Measurements from ENCODE around the gene FHIT.

FHIT gene

GRCh38 chr3:59850417-59850816 is 1400.8 kb downstream of the FHIT start:
- no peaks in the 10 kb centered on the region for H3K27me3 ChIP-seq (ENCODE audit: insufficient read depth, low read length, poor library complexity)
- peaks cover 2% of the 10 kb centered on the region for H3K4me1 ChIP-seq (ENCODE audit: control insufficient read depth, low read depth, low read length)
- no peak overlapping the region for H3K4me2 ChIP-seq (ENCODE audit: low read length)
- H3K9ac ChIP-seq (ENCODE audit: low read length) = no peak overlapping the region
- H2BK15ac ChIP-seq (replicated peaks; ENCODE audit: low read depth) = no peak overlapping the region
- H2AK5ac ChIP-seq (ENCODE audit: low read length) = no peak overlapping the region
- H3K27ac ChIP-seq (ENCODE audit: low read depth, low read length) = no peak overlapping the region
- H3K79me1 ChIP-seq (ENCODE audit: low read length) = no peaks in the 10 kb centered on the region
- no peak overlapping the region for H3K4me3 ChIP-seq (ENCODE audit: low read length)
- no peaks in the 10 kb centered on the region for H3K79me2 ChIP-seq (ENCODE audit: control insufficient read depth, insufficient read depth, low read length)
- no peak overlapping the region for H4K8ac ChIP-seq (ENCODE audit: low read depth, low read length)
- no peak overlapping the region for H2BK120ac ChIP-seq (ENCODE audit: low read depth, low read length)
- H4K5ac ChIP-seq (ENCODE audit: low read length) = no peak overlapping the region
- no peak overlapping the region for H3K18ac ChIP-seq (ENCODE audit: low read length)
- no peak overlapping the region for H2BK5ac ChIP-seq (ENCODE audit: low read length)
- no CpG with 5 or more reads among the region's 2 CpGs for WGBS (ENCODE audit: extremely low coverage, insufficient coverage, low lambda C conversion rate)
- no peak overlapping the region for H3K56ac ChIP-seq (ENCODE audit: low read length)
- no peak for DNase-seq
- H3K4ac ChIP-seq (ENCODE audit: low read depth, low read length) = no peak overlapping the region
- no peaks in the 10 kb centered on the region for H3K36me3 ChIP-seq (ENCODE audit: control insufficient read depth, insufficient read depth, low read length)
- no peak overlapping the region for H3K23ac ChIP-seq (ENCODE audit: low read length)

- no CpG with 5 or more reads among the region's 1 CpG for WGBS (ENCODE audit: extremely low coverage, insufficient coverage, low lambda C conversion rate)
Measured at GRCh38 chr3:59845386-59845785, 1405.9 kb downstream of the FHIT start.

GRCh38 chr3:59843821-59844220 is 1407.4 kb downstream of the FHIT start:
- Histone ChIP-seq H3K18ac (ENCODE audit: low read length) (no peak overlapping the region), H2BK15ac (replicated peaks; ENCODE audit: low read depth) (no peak overlapping the region), H2BK120ac (ENCODE audit: low read depth, low read length) (no peak overlapping the region), H3K9ac (ENCODE audit: low read length) (no peak overlapping the region), H3K79me1 (ENCODE audit: low read length) (no peaks in the 10 kb centered on the region), H3K36me3 (ENCODE audit: control insufficient read depth, insufficient read depth, low read length) (no peaks in the 10 kb centered on the region), H3K4me1 (ENCODE audit: control insufficient read depth, low read depth, low read length) (no peaks in the 10 kb centered on the region), H3K4ac (ENCODE audit: low read depth, low read length) (no peak overlapping the region), H3K56ac (ENCODE audit: low read length) (no peak overlapping the region), H3K79me2 (ENCODE audit: control insufficient read depth, insufficient read depth, low read length) (no peaks in the 10 kb centered on the region), H4K8ac (ENCODE audit: low read depth, low read length) (no peak overlapping the region), H3K4me2 (ENCODE audit: low read length) (no peak overlapping the region), H3K27me3 (ENCODE audit: insufficient read depth, low read length, poor library complexity) (no peaks in the 10 kb centered on the region), H2AK5ac (ENCODE audit: low read length) (no peak overlapping the region), H3K27ac (ENCODE audit: low read depth, low read length) (no peak overlapping the region), H2BK5ac (ENCODE audit: low read length) (no peak overlapping the region), H4K5ac (ENCODE audit: low read length) (no peak overlapping the region), H3K23ac (ENCODE audit: low read length) (no peak overlapping the region), H3K4me3 (ENCODE audit: low read length) (no peak overlapping the region)
- no CpG with 5 or more reads among the region's 1 CpG for WGBS (ENCODE audit: extremely low coverage, insufficient coverage, low lambda C conversion rate)
- no peak for DNase-seq

More at GRCh38 chr3:59845386-59845785, 1405.9 kb downstream of the FHIT start:
- Histone ChIP-seq H2BK15ac (replicated peaks; ENCODE audit: low read depth) (no peak overlapping the region), H3K4me3 (ENCODE audit: low read length) (no peak overlapping the region), H3K9ac (ENCODE audit: low read length) (no peak overlapping the region), H2AK5ac (ENCODE audit: low read length) (no peak overlapping the region), H3K4me1 (ENCODE audit: control insufficient read depth, low read depth, low read length) (no peaks in the 10 kb centered on the region), H3K27me3 (ENCODE audit: insufficient read depth, low read length, poor library complexity) (no peaks in the 10 kb centered on the region), H3K4ac (ENCODE audit: low read depth, low read length) (no peak overlapping the region), H2BK5ac (ENCODE audit: low read length) (no peak overlapping the region), H4K5ac (ENCODE audit: low read length) (no peak overlapping the region), H2BK120ac (ENCODE audit: low read depth, low read length) (no peak overlapping the region), H3K18ac (ENCODE audit: low read length) (no peak overlapping the region), H3K4me2 (ENCODE audit: low read length) (no peak overlapping the region), H3K56ac (ENCODE audit: low read length) (no peak overlapping the region), H3K79me1 (ENCODE audit: low read length) (no peaks in the 10 kb centered on the region), H3K27ac (ENCODE audit: low read depth, low read length) (no peak overlapping the region), H3K36me3 (ENCODE audit: control insufficient read depth, insufficient read depth, low read length) (no peaks in the 10 kb centered on the region), H3K79me2 (ENCODE audit: control insufficient read depth, insufficient read depth, low read length) (no peaks in the 10 kb centered on the region), H4K8ac (ENCODE audit: low read depth, low read length) (no peak overlapping the region), H3K23ac (ENCODE audit: low read length) (no peak overlapping the region)
- no peak for DNase-seq

- Histone ChIP-seq H2BK5ac (ENCODE audit: low read length) (no peak overlapping the region), H3K4me3 (ENCODE audit: low read length) (no peak overlapping the region), H3K9ac (ENCODE audit: low read length) (no peak overlapping the region), H3K56ac (ENCODE audit: low read length) (no peak overlapping the region), H2AK5ac (ENCODE audit: low read length) (no peak overlapping the region), H3K27me3 (ENCODE audit: insufficient read depth, low read length, poor library complexity) (no peaks in the 10 kb centered on the region), H3K23ac (ENCODE audit: low read length) (no peak overlapping the region), H3K27ac (ENCODE audit: low read depth, low read length) (no peak overlapping the region), H2BK120ac (ENCODE audit: low read depth, low read length) (no peak overlapping the region), H3K36me3 (ENCODE audit: control insufficient read depth, insufficient read depth, low read length) (no peaks in the 10 kb centered on the region), H2BK15ac (replicated peaks; ENCODE audit: low read depth) (no peak overlapping the region), H3K4me2 (ENCODE audit: low read length) (no peak overlapping the region), H3K4me1 (ENCODE audit: control insufficient read depth, low read depth, low read length) (no peaks in the 10 kb centered on the region), H3K4ac (ENCODE audit: low read depth, low read length) (no peak overlapping the region), H3K79me1 (ENCODE audit: low read length) (no peaks in the 10 kb centered on the region), H3K18ac (ENCODE audit: low read length) (no peak overlapping the region), H4K8ac (ENCODE audit: low read depth, low read length) (no peak overlapping the region), H4K5ac (ENCODE audit: low read length) (no peak overlapping the region), H3K79me2 (ENCODE audit: control insufficient read depth, insufficient read depth, low read length) (no peaks in the 10 kb centered on the region)
- WGBS (ENCODE audit: extremely low coverage, insufficient coverage, low lambda C conversion rate) = no CpG with 5 or more reads among the region's 1 CpG
- DNase-seq = no peak
Measured at GRCh38 chr3:59839810-59840515, 1411.3 kb downstream of the FHIT start.

- H3K27ac ChIP-seq (ENCODE audit: low read depth, low read length) = no peak overlapping the region
- H3K4me3 ChIP-seq (ENCODE audit: low read length) = no peak overlapping the region
- H4K5ac ChIP-seq (ENCODE audit: low read length) = no peak overlapping the region
- no peak for DNase-seq
- H3K27me3 ChIP-seq (ENCODE audit: insufficient read depth, low read length, poor library complexity) = no peaks in the 10 kb centered on the region
- H2BK120ac ChIP-seq (ENCODE audit: low read depth, low read length) = no peak overlapping the region
- no peak overlapping the region for H3K56ac ChIP-seq (ENCODE audit: low read length)
- no peaks in the 10 kb centered on the region for H3K79me1 ChIP-seq (ENCODE audit: low read length)
- no CpG with 5 or more reads among the region's 3 CpGs for WGBS (ENCODE audit: extremely low coverage, insufficient coverage, low lambda C conversion rate)
- H2BK15ac ChIP-seq (replicated peaks; ENCODE audit: low read depth) = no peak overlapping the region
- no peak overlapping the region for H3K9ac ChIP-seq (ENCODE audit: low read length)
- H3K36me3 ChIP-seq (ENCODE audit: control insufficient read depth, insufficient read depth, low read length) = no peaks in the 10 kb centered on the region
- no peaks in the 10 kb centered on the region for H3K79me2 ChIP-seq (ENCODE audit: control insufficient read depth, insufficient read depth, low read length)
- H2BK5ac ChIP-seq (ENCODE audit: low read length) = no peak overlapping the region
- no peak overlapping the region for H3K4me2 ChIP-seq (ENCODE audit: low read length)
- no peak overlapping the region for H3K23ac ChIP-seq (ENCODE audit: low read length)
- H3K4me1 ChIP-seq (ENCODE audit: control insufficient read depth, low read depth, low read length) = no peaks in the 10 kb centered on the region
- H4K8ac ChIP-seq (ENCODE audit: low read depth, low read length) = no peak overlapping the region
- no peak overlapping the region for H3K18ac ChIP-seq (ENCODE audit: low read length)
- H3K4ac ChIP-seq (ENCODE audit: low read depth, low read length) = no peak overlapping the region
- H2AK5ac ChIP-seq (ENCODE audit: low read length) = no peak overlapping the region
Measured at GRCh38 chr3:59839283-59839682, 1412.0 kb downstream of the FHIT start.

- Histone ChIP-seq H3K18ac (ENCODE audit: low read length) (no peak overlapping the region), H3K4me3 (ENCODE audit: low read length) (no peak overlapping the region), H4K8ac (ENCODE audit: low read depth, low read length) (no peak overlapping the region), H3K27ac (ENCODE audit: low read depth, low read length) (no peak overlapping the region), H3K4me1 (ENCODE audit: control insufficient read depth, low read depth, low read length) (no peaks in the 10 kb centered on the region), H2BK5ac (ENCODE audit: low read length) (no peak overlapping the region), H3K36me3 (ENCODE audit: control insufficient read depth, insufficient read depth, low read length) (no peaks in the 10 kb centered on the region), H3K27me3 (ENCODE audit: insufficient read depth, low read length, poor library complexity) (no peaks in the 10 kb centered on the region), H3K23ac (ENCODE audit: low read length) (no peak overlapping the region), H3K9ac (ENCODE audit: low read length) (no peak overlapping the region), H4K5ac (ENCODE audit: low read length) (no peak overlapping the region), H2BK120ac (ENCODE audit: low read depth, low read length) (no peak overlapping the region), H3K56ac (ENCODE audit: low read length) (no peak overlapping the region), H2AK5ac (ENCODE audit: low read length) (no peak overlapping the region), H3K79me1 (ENCODE audit: low read length) (no peaks in the 10 kb centered on the region), H3K4me2 (ENCODE audit: low read length) (no peak overlapping the region), H3K79me2 (ENCODE audit: control insufficient read depth, insufficient read depth, low read length) (no peaks in the 10 kb centered on the region), H3K4ac (ENCODE audit: low read depth, low read length) (no peak overlapping the region), H2BK15ac (replicated peaks; ENCODE audit: low read depth) (no peak overlapping the region)
- no peak for DNase-seq
- no CpG with 5 or more reads among the region's 3 CpGs for WGBS (ENCODE audit: extremely low coverage, insufficient coverage, low lambda C conversion rate)
Measured at GRCh38 chr3:59836531-59836930, 1414.7 kb downstream of the FHIT start.
